Thyroid gland (tissue), 4 donors: ENCODE data around the gene FER1L5.

Experiments used
- POLR2A ChIP-seq, 2 donors: fragments of 450-650 bp; IDR thresholded peaks; one replicate each; pipeline ENCODE4 v1.6.1; 2017; ENCODE audit warnings: antibody characterized with exemption in 2 of 2, mild to moderate bottlenecking in 2 of 2, moderate library complexity in 1 of 2
- TF ChIP-seq, protein P1 (sequence below), 6 experiments: fragments of 200-600 bp in 3 of 6; fragments of 450-650 bp in 3 of 6; sonication (generic) in 3 of 6; IDR thresholded peaks; one replicate each; pipeline ENCODE4 v1.5.1; 2016 to 2019; ENCODE audit warnings: antibody characterized with exemption in 6 of 6, mild to moderate bottlenecking in 2 of 6, inconsistent platforms in 1 of 6, moderate library complexity in 1 of 6

GRCh38 chr2:96683307-96683706, 40.7 kb downstream of the FER1L5 start:
- TF ChIP-seq, protein P1, sequence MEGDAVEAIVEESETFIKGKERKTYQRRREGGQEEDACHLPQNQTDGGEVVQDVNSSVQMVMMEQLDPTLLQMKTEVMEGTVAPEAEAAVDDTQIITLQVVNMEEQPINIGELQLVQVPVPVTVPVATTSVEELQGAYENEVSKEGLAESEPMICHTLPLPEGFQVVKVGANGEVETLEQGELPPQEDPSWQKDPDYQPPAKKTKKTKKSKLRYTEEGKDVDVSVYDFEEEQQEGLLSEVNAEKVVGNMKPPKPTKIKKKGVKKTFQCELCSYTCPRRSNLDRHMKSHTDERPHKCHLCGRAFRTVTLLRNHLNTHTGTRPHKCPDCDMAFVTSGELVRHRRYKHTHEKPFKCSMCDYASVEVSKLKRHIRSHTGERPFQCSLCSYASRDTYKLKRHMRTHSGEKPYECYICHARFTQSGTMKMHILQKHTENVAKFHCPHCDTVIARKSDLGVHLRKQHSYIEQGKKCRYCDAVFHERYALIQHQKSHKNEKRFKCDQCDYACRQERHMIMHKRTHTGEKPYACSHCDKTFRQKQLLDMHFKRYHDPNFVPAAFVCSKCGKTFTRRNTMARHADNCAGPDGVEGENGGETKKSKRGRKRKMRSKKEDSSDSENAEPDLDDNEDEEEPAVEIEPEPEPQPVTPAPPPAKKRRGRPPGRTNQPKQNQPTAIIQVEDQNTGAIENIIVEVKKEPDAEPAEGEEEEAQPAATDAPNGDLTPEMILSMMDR (IDR thresholded peaks at IDR 0.05), result no peak
- no peak for TF ChIP-seq POLR2A (IDR thresholded peaks at IDR 0.05)
